ENCODE data around the gene PDCD2L. TPM values are rescaled to one million over a fixed set of nuclear protein-coding genes. Genes with fewer than 3 reads are reported as not detected.
A peak's percentile ranks its signal among the peaks of the same experiment; 100 is the strongest.
"Not testable (repeated sequence)": the region's sequence is repeated elsewhere in the genome, so short reads cannot be mapped to it uniquely, and the experiment has no call there.

Gene PDCD2L
- total RNA-seq, 4 donors from 2014 or later: 5.9 to 20.3 (median 14.7) TPM

- H3K27ac ChIP-seq: no peak overlapping the region
- no peak for DNase-seq (ENCODE audit: low spot score in 2 of 2)
- no peaks in the 10 kb centered on the region for H3K9me3 ChIP-seq
- H3K4me3 ChIP-seq: no peak overlapping the region
- TF ChIP-seq POLR2A (IDR thresholded peaks at IDR 0.05) (no peak), POLR2AphosphoS5 (IDR thresholded peaks at IDR 0.05) (no peak), EP300 (IDR thresholded peaks at IDR 0.05) (no peak), CTCF (IDR thresholded peaks at IDR 0.05) (no peak)
- no peaks in the 10 kb centered on the region for H3K27me3 ChIP-seq
- no peaks in the 10 kb centered on the region for H3K4me1 ChIP-seq
- peaks cover 79% of the 10 kb centered on the region for H3K36me3 ChIP-seq
- 95% methylated on average over 1 of the region's 1 CpG for WGBS
Observed at GRCh38 chr19:34397853-34398252, 6.3 kb upstream of the PDCD2L start.

- WGBS: 92% methylated on average over 9 of the region's 9 CpGs
- Histone ChIP-seq H3K9me3 (no peaks in the 10 kb centered on the region), H3K4me1 (peaks cover 3% of the 10 kb centered on the region), H3K4me3 (no peak overlapping the region), H3K36me3 (peaks cover 58% of the 10 kb centered on the region), H3K27me3 (no peaks in the 10 kb centered on the region), H3K27ac (no peak overlapping the region)
- TF ChIP-seq POLR2A (IDR thresholded peaks at IDR 0.05) (no peak), EP300 (IDR thresholded peaks at IDR 0.05) (no peak), CTCF (IDR thresholded peaks at IDR 0.05) (no peak), POLR2AphosphoS5 (IDR thresholded peaks at IDR 0.05) (no peak)
- no peak for DNase-seq (ENCODE audit: low spot score in 2 of 2)
Observed at GRCh38 chr19:34399886-34400285, 4.3 kb upstream of the PDCD2L start.

- 95% methylated on average over 8 of the region's 8 CpGs for WGBS
Observed at GRCh38 chr19:34400844-34401243, 3.4 kb upstream of the PDCD2L start.

GRCh38 chr19:34402074-34402600 is 2.1 kb upstream of the PDCD2L start:
- no peaks in the 10 kb centered on the region for H3K9me3 ChIP-seq
- H3K4me3 ChIP-seq: no peak overlapping the region
- no peak for DNase-seq (ENCODE audit: low spot score in 2 of 2)
- peaks cover 36% of the 10 kb centered on the region for H3K36me3 ChIP-seq
- H3K27me3 ChIP-seq: no peaks in the 10 kb centered on the region
- H3K27ac ChIP-seq: no peak overlapping the region
- WGBS: 88% methylated on average over 8 of the region's 8 CpGs
- peaks cover 6% of the 10 kb centered on the region for H3K4me1 ChIP-seq
- no peak for TF ChIP-seq POLR2A (IDR thresholded peaks at IDR 0.05)
- no peak for TF ChIP-seq EP300 (IDR thresholded peaks at IDR 0.05)
- no peak for TF ChIP-seq CTCF (IDR thresholded peaks at IDR 0.05)
- no peak for TF ChIP-seq POLR2AphosphoS5 (IDR thresholded peaks at IDR 0.05)

More at GRCh38 chr19:34400844-34401243, 3.4 kb upstream of the PDCD2L start:
- not testable (repeated sequence) for H3K27me3 ChIP-seq; H3K4me1 ChIP-seq; H3K4me3 ChIP-seq; H3K9me3 ChIP-seq; H3K27ac ChIP-seq; DNase-seq (ENCODE audit: low spot score in 2 of 2)
- H3K36me3 ChIP-seq: peaks cover 49% of the 10 kb centered on the region

GRCh38 chr19:34403784-34404108 is 453 bp upstream of the PDCD2L start:
- Histone ChIP-seq H3K36me3 (peaks cover 26% of the 10 kb centered on the region), H3K4me1 (peaks cover 6% of the 10 kb centered on the region), H3K9me3 (no peaks in the 10 kb centered on the region), H3K4me3 (peak overlapping the region; percentile 95), H3K27me3 (no peaks in the 10 kb centered on the region), H3K27ac (peak overlapping the region; percentile 58)
- WGBS: 20% methylated on average over 6 of the region's 6 CpGs
- DNase-seq (ENCODE audit: low spot score in 2 of 2): no peak
- no peak for TF ChIP-seq POLR2A (IDR thresholded peaks at IDR 0.05)
- TF ChIP-seq EP300 (IDR thresholded peaks at IDR 0.05): no peak
- TF ChIP-seq POLR2AphosphoS5 (IDR thresholded peaks at IDR 0.05): no peak
- TF ChIP-seq CTCF (IDR thresholded peaks at IDR 0.05): no peak
